ENCODE measurements around the gene PIKFYVE.
"Not testable (repeated sequence)": the region's sequence is repeated elsewhere in the genome, so short reads cannot be mapped to it uniquely, and the experiment has no call there.

Gene PIKFYVE

DNA sequence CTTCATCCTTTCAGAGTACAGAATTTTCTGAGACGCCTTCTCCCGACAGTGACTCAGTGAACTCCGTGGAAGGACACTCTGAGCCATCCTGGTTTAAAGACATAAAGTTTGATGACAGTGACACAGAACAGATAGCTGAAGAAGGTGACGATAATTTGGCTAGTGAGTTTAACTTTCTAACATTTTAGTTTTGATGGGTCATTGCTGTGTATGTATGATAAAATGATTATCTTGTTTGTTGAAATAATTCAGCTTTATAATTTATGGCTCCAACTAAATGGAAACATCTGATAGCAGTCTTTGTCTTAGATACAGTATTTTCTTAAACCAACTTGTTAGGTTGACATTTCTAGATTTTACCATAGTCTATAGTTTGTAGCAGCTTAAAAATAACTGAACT lies 38.1 kb downstream of the PIKFYVE start:
- DNase-seq = no peak

- DNase-seq = no peak
These were observed 38.6 kb downstream of the PIKFYVE start for GRCh38 chr2:208304695-208305094.

GRCh38 chr2:208306291-208306690 lies 40.2 kb downstream of the PIKFYVE start:
- no peak for DNase-seq

DNA sequence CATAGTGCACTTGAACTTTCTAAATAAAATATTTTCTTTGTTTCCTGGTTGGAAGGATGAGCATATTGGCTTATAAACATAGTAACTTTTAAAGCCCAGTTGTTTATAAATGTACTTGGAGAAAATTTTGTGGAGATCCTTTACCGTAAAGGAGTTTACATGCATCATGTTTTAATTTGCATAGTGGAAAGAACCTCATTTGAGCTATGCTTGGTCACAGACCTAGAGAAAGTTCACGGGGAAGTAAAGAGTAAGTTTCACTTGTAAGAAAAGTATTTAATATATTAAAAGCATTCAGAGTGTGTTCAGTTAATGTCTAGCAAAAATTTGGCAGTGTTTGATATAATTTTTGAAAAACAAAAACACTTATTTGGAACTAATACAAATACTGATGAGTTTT lies 45.3 kb downstream of the PIKFYVE start:
- DNase-seq = no peak

DNA sequence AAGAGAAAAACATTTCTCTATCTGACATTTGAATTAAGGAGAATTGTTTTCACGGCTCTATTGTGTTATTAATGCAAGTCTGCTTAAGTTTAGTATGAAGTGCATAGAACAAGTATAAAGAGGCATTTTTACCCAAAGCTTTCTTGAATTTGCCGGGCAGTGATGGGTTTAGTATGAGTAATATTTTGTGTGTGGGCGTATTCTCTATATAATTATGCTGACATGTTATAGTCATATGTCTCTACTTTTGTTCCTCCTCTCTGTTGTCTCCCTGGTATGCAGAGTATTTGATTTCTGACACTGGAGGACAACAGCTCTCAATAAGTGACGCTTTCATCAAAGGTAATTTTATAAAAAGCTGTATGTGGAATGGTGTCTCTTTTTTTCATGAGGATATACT lies 45.9 kb downstream of the PIKFYVE start:
- DNase-seq = no peak

DNA sequence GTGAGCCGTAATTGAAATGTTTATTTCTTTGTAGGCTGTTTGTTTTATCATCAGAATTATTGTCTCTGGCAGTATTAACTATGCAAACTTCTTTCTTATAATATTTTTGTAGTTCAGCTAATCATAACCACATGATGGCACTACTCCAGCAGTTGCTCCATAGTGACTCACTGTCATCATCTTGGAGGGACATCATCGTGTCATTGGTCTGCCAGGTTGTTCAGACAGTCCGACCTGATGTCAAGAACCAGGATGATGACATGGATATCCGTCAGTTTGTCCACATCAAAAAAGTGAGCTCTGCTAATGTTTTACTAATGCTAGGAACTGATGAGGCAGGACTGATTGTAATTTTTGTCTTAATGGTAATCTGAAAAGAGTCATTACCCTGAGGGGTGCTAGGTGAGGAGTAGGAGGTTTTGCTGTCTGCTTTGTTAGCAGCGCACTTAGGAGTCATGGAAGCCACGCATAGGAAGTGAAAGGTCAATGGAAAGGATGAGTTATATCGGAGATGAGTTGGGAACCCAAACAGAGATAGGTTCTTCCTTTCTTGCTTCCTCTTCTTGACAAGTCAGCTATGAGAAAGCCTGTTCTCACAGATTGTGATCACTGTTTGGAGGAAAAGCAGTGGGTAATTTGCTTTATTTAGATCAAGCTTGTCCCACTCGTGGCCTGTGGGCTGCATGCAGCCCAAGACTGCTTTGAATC lies 49.2 kb downstream of the PIKFYVE start:
- DNase-seq = no peak

DNA sequence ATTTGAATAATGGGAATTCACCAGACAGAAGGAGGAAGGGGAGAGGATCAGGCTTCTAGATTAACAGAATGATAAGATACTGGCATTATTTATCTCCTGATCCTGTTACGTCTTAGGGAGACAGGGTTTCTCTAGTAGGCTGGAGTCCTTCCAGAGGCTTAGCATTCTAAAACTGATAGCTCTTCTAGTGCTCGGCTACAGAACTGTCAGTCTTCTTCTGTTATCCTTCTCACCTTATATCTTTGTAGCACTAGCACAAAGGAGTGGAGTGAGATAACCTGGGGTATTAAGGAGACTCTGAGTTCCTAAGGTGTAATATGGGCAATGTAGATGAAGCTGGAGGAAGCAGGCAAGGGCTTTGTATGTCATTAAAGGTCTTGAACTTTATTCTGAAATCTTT lies 52.1 kb downstream of the PIKFYVE start:
- no peak for DNase-seq

DNA sequence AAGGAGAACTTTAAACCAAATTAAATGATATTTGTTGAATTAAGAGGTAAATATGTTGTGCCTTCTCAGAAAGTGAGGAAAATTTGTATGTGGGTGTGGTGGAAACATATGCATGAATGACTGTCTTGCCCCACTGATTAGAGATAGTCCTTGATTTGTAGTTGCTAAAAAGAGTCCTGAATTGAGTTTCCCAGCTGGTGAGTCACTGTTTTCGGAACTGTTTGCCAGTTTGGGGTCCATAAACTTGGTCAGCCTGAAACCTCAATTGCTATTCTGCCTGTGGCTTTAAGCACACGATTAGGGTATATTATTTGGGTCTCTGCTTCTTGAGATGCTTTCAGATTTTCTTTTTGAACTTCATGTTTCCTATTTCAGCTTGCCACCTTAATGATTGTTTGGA lies 53.3 kb downstream of the PIKFYVE start:
- DNase-seq = no peak

DNA sequence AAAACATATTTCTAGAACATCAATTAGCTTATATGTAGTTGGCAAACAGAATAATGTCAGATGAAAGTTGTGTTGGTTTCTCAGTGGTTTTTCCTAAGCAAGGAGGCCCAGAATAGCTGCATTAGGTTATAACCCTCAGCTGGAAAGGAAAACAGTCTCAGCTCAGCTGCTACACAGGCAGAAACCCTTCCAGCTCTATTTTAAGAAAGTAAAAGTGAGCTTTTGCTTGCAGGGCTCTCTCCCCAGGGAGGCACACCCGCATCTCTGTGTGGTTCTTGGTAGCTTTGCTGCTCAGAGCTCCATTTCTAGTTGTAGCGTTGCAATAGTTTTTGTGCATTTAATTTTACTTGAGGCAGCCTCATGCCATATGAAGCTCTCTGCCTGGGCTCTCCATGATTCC lies 54.6 kb downstream of the PIKFYVE start:
- no peak for DNase-seq

- no peak for DNase-seq
These were observed 60.0 kb downstream of the PIKFYVE start for GRCh38 chr2:208326016-208326415.

GRCh38 chr2:208329485-208329884 lies 63.4 kb downstream of the PIKFYVE start:
- DNase-seq = no peak

- no peak for DNase-seq
These were observed 68.2 kb downstream of the PIKFYVE start for GRCh38 chr2:208334230-208334629.

DNA sequence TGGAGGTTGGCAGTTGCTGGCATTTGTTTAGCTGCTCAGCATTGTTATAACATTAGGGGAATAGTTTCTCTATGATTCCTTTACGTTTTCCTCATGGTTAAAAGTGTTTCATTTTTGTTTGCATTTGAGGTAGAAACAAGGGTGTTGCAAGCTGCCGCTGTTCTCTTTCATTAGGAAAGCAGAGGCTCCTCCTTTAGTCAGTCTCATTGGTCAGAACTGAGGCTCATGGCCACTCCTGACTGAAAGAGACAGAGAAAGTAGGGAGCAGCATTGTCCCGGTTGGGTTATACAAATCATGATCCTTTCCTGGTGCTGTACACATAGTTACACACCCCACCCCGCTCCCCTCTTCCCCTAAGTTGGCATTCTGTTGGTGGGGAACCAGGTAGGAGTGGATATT lies 80.7 kb downstream of the PIKFYVE start:
- DNase-seq = no peak

GRCh38 chr2:208350610-208351009 lies 84.6 kb downstream of the PIKFYVE start:
- DNase-seq = no peak

- DNase-seq = no peak
These were observed 86.9 kb downstream of the PIKFYVE start for GRCh38 chr2:208352644-208353567.

DNA sequence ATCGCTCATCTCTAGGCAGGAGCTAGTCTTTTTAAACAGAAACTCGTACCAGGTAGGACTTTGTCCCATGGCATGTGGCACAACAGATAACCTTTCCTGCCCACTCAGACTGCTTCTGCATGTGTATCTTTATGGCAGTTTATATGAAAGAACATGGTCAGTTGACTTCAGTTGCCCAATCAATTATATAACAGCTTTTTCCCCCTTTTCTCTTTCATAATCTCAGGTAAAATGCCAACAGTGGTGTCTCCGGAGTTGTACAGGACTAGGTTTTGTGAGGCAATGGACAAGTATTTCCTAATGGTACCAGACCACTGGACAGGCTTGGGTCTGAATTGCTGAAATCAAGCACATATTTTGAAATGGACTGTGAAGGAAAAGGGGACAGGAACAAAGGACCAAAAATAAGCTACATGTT lies 88.9 kb downstream of the PIKFYVE start:
- DNase-seq = no peak

GRCh38 chr2:208356420-208356819 lies 90.4 kb downstream of the PIKFYVE start:
- not testable (repeated sequence) for DNase-seq

GRCh38 chr2:208356846-208357574 lies 91.0 kb downstream of the PIKFYVE start:
- no peak for DNase-seq

DNA sequence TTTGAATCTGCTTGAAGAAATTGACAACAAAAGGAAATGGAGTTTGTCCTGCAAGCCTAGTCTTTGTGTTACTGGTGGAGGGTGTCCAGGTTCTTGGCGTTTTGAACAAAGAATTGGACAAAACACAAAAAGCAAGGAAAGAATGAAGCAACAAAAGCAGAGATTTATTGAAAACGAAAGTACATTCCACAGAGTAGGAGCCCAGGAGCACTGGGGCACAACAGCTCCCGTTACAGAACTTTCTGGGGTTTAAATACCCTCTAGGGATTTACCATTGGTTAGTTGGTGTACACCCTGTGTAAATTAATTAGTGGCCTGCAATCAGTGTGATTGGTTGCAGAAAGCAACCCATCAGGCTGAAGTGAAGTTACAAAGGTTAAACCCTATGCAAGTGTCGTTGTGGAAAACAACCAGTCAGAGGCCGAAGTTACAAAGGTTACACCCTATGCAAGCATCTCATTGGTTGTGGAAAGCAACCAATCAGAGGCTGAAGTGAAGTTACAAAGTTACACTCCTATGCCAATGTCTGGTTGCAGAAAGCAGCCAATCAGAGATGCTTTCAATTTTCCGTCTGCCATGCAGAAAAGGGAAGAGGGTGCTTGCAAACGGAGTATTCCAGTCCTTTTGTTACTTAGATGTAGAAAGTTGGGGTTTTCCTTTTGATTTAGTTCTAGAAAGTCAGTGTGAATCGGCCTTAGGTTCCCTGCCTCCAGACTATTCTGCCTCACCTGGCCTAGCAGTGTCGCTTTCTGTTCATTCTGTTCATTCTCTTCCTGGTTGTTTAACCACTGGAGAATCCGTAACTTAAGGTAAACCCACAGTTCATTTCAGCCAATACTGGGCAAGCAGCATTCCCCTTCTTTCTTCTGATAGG lies 92.9 kb downstream of the PIKFYVE start:
- peak; percentile 2 for DNase-seq

DNA sequence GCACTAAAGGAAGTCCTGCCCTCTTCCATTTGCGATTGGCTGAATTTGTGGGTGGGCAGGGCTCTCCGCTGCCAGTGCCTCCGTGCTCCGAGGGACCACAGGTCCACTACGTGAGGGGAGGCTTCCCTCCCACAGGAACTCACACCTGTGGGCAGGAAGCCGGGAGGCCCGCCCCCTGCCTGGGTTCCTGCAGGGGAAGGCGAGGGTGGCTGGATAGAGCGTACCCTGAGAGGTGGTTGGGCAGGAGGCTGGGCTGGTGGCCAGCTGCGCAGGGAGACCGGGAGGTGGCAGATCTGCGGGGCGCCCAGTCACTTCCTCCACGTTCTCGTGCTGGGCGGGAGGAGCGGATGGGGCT lies 93.6 kb downstream of the PIKFYVE start:
- DNase-seq = no peak

- DNase-seq = no peak
These were observed 94.4 kb downstream of the PIKFYVE start for GRCh38 chr2:208360259-208361076.

GRCh38 chr2:208361077-208361441 lies 95.0 kb downstream of the PIKFYVE start:
- no peak for DNase-seq

All from central memory CD4-positive, alpha-beta T cell (primary cell).